Measurements from ENCODE around the gene SDC1.

SDC1 gene

GRCh38 chr2:20180676-20181648 is 44.0 kb downstream of the SDC1 start:
- no peak for DNase-seq

GRCh38 chr2:20179755-20180594 is 45.0 kb downstream of the SDC1 start:
- no peak for DNase-seq

- no peak for DNase-seq
Observed at GRCh38 chr2:20179466-20179754, 45.5 kb downstream of the SDC1 start.

GRCh38 chr2:20178666-20179465 is 46.1 kb downstream of the SDC1 start:
- no peak for DNase-seq

GRCh38 chr2:20178249-20178607 is 46.7 kb downstream of the SDC1 start:
- DNase-seq: no peak

- DNase-seq: no peak
Observed at GRCh38 chr2:20177556-20178248, 47.2 kb downstream of the SDC1 start.

GRCh38 chr2:20176760-20177159 is 48.2 kb downstream of the SDC1 start:
- DNase-seq: no peak

GRCh38 chr2:20175931-20176330 is 49.0 kb downstream of the SDC1 start:
- DNase-seq: no peak

GRCh38 chr2:20175267-20175666 is 49.7 kb downstream of the SDC1 start:
- no peak for DNase-seq

GRCh38 chr2:20174410-20174809 is 50.5 kb downstream of the SDC1 start:
- DNase-seq: no peak

GRCh38 chr2:20173496-20174402 is 51.2 kb downstream of the SDC1 start:
- DNase-seq: no peak

- DNase-seq: no peak
Observed at GRCh38 chr2:20173064-20173463, 51.9 kb downstream of the SDC1 start.

GRCh38 chr2:20172273-20173055 is 52.5 kb downstream of the SDC1 start:
- DNase-seq: no peak

- no peak for DNase-seq
Observed at GRCh38 chr2:20171445-20171977, 53.4 kb downstream of the SDC1 start.

- DNase-seq: no peak
Observed at GRCh38 chr2:20170704-20171250, 54.2 kb downstream of the SDC1 start.

GRCh38 chr2:20169796-20170703 is 54.9 kb downstream of the SDC1 start:
- DNase-seq: no peak

- no peak for DNase-seq
Observed at GRCh38 chr2:20168727-20169696, 55.9 kb downstream of the SDC1 start.
